H9 (cell line): ENCODE results near the gene CHMP2A. TPM values are rescaled to one million over a fixed set of nuclear protein-coding genes. Genes with fewer than 3 reads are reported as not detected.

Experiments
- DNase-seq: peaks from one replicate; pipeline ENCODE4 v3.0.0-alpha.2; 2017
- H2AFZ ChIP-seq: one replicate; pipeline ENCODE4 v1.6.1; 2013; ENCODE audit warnings: mild to moderate bottlenecking, low read length, control low read depth, moderate library complexity
- H2AK5ac ChIP-seq: 2 replicates; pipeline ENCODE4 v1.6.1; 2013; ENCODE audit warnings: low read length, control low read depth, mixed read lengths; ENCODE audit not compliant: insufficient read length
- H2BK120ac ChIP-seq: one replicate; pipeline ENCODE4 v1.6.1; 2013; ENCODE audit warnings: low read depth, mild to moderate bottlenecking, low read length, control low read depth, inconsistent platforms; ENCODE audit not compliant: poor library complexity, severe bottlenecking
- H2BK12ac ChIP-seq: 2 replicates; pipeline ENCODE4 v1.6.1; 2013; ENCODE audit warnings: low read length, control low read depth, mixed read lengths, low read depth; ENCODE audit not compliant: insufficient read length
- H2BK15ac ChIP-seq: 2 replicates; pipeline ENCODE4 v1.6.1; 2013; ENCODE audit warnings: low read depth, low read length, control low read depth
- H2BK20ac ChIP-seq: one replicate; pipeline ENCODE4 v1.6.1; 2013; ENCODE audit warnings: low read depth, mild to moderate bottlenecking, low read length, control low read depth, inconsistent platforms; ENCODE audit not compliant: poor library complexity, severe bottlenecking
- H2BK5ac ChIP-seq: 2 replicates; pipeline ENCODE4 v1.6.1; 2013; ENCODE audit warnings: low read length, control low read depth, mixed read lengths; ENCODE audit not compliant: insufficient read length
- H3K14ac ChIP-seq: 2 replicates; pipeline ENCODE4 v1.6.1; 2013; ENCODE audit warnings: low read length, control low read depth; ENCODE audit not compliant: insufficient read depth
- H3K18ac ChIP-seq: 2 replicates; pipeline ENCODE4 v1.6.1; 2013; ENCODE audit warnings: low read depth, mild to moderate bottlenecking, mixed read lengths, low read length, control low read depth; ENCODE audit not compliant: insufficient read length
- H3K23ac ChIP-seq: 2 replicates; pipeline ENCODE4 v1.6.1; 2013; ENCODE audit warnings: low read length, control low read depth, mixed read lengths, low read depth; ENCODE audit not compliant: insufficient read length
- H3K23me2 ChIP-seq: 2 replicates; pipeline ENCODE4 v1.6.1; 2013; ENCODE audit warnings: low read depth, mild to moderate bottlenecking, mixed read lengths, low read length, control low read depth; ENCODE audit not compliant: insufficient read length, poor library complexity, severe bottlenecking
- H3K27ac ChIP-seq: 2 replicates; pipeline ENCODE4 v1.5.1; 2013; ENCODE audit warnings: low read length, control low read depth, mixed read lengths, low read depth; ENCODE audit not compliant: insufficient read length
- H3K27me3 ChIP-seq: 2 replicates; pipeline ENCODE4 v1.6.1; 2013; ENCODE audit warnings: low read length, control low read depth, inconsistent platforms; ENCODE audit not compliant: insufficient read depth
- H3K4ac ChIP-seq: 2 replicates; pipeline ENCODE4 v1.6.1; 2013; ENCODE audit warnings: low read depth, mild to moderate bottlenecking, control low read depth, inconsistent platforms, low read length, moderate library complexity
- H3K4me1 ChIP-seq: 2 replicates; pipeline ENCODE4 v1.6.1; 2013; ENCODE audit warnings: low read length, control low read depth, inconsistent platforms; ENCODE audit not compliant: insufficient read depth
- H3K4me2 ChIP-seq: 2 replicates; pipeline ENCODE4 v1.6.1; 2013; ENCODE audit warnings: low read length, control low read depth, mixed read lengths; ENCODE audit not compliant: insufficient read length, insufficient read depth
- H3K56ac ChIP-seq: 2 replicates; pipeline ENCODE4 v1.6.1; 2013; ENCODE audit warnings: low read depth, mild to moderate bottlenecking, mixed read lengths, low read length, control low read depth; ENCODE audit not compliant: insufficient read length
- H3K79me1 ChIP-seq: 2 replicates; pipeline ENCODE4 v1.6.1; 2013; ENCODE audit warnings: low read depth, mild to moderate bottlenecking, moderate library complexity, low read length, control low read depth, inconsistent platforms; ENCODE audit not compliant: insufficient read depth, poor library complexity, severe bottlenecking
- H3K79me2 ChIP-seq: 2 replicates; pipeline ENCODE4 v1.6.1; 2013; ENCODE audit warnings: low read length, control low read depth, inconsistent platforms; ENCODE audit not compliant: insufficient read depth
- H3K9ac ChIP-seq: 2 replicates; pipeline ENCODE4 v1.6.1; 2013; ENCODE audit warnings: low read length, control low read depth, mixed read lengths; ENCODE audit not compliant: insufficient read length; ENCODE audit errors: extremely low read depth
- H3K9me3 ChIP-seq: one replicate; pipeline ENCODE4 v1.6.1; 2013; ENCODE audit warnings: low read depth, low read length, inconsistent platforms; ENCODE audit not compliant: control insufficient read depth
- H3T11ph ChIP-seq: one replicate; pipeline ENCODE4 v1.6.1; 2013; ENCODE audit warnings: mild to moderate bottlenecking, low read length, control low read depth, inconsistent platforms
- H4K20me1 ChIP-seq: one replicate; pipeline ENCODE4 v1.6.1; 2013; ENCODE audit not compliant: control insufficient read depth, insufficient read length, insufficient read depth
- H4K5ac ChIP-seq: 2 replicates; pipeline ENCODE4 v1.6.1; 2013; ENCODE audit warnings: low read depth, mild to moderate bottlenecking, mixed read lengths, low read length, control low read depth; ENCODE audit not compliant: insufficient read length
- H4K8ac ChIP-seq: replicated peaks from 2 replicates; pipeline ENCODE4 v1.6.1; 2013; ENCODE audit warnings: low read length, control low read depth, mixed read lengths, low read depth; ENCODE audit not compliant: insufficient read length
- H4K91ac ChIP-seq: 2 replicates; pipeline ENCODE4 v1.6.1; 2013; ENCODE audit warnings: low read depth, mild to moderate bottlenecking, moderate library complexity, mixed read lengths, low read length, control low read depth; ENCODE audit not compliant: insufficient read length
- H3K27ac Mint-ChIP-seq, 3 experiments: 2 replicates in 2 of 3; 3 replicates in 1 of 3; pipeline ENCODE4 v1.8.0; 2020 to 2021; ENCODE audit warnings: mixed read lengths in 3 of 3, mild to moderate bottlenecking in 1 of 3, moderate library complexity in 1 of 3
- H3K27me3 Mint-ChIP-seq: 2 replicates; pipeline ENCODE4 v1.8.0; 2021; ENCODE audit warnings: low read depth, mild to moderate bottlenecking, moderate library complexity, mixed read lengths
- H3K36me3 Mint-ChIP-seq, 3 experiments: 2 replicates in 2 of 3; 3 replicates in 1 of 3; pipeline ENCODE4 v1.8.0; 2020 to 2021; ENCODE audit warnings: low read depth in 3 of 3, mixed read lengths in 3 of 3; ENCODE audit not compliant: insufficient read depth in 1 of 3
- H3K4me1 Mint-ChIP-seq, 2 experiments: 2 replicates each; pipeline ENCODE4 v1.8.0; 2020; ENCODE audit warnings: mixed read lengths in 2 of 2
- H3K4me3 Mint-ChIP-seq, 2 experiments: 2 replicates in 1 of 2; 3 replicates in 1 of 2; pipeline ENCODE4 v1.8.0; 2020 to 2021; ENCODE audit warnings: mild to moderate bottlenecking in 2 of 2, mixed read lengths in 2 of 2, moderate library complexity in 1 of 2
- H3K9me3 Mint-ChIP-seq, 2 experiments: 2 replicates in 1 of 2; 3 replicates in 1 of 2; pipeline ENCODE4 v1.8.0; 2020; ENCODE audit warnings: mild to moderate bottlenecking in 2 of 2, mixed read lengths in 2 of 2, moderate library complexity in 1 of 2
- WGBS: extraction: QIAGEN DNeasy Blood & Tissue Kit; methylation state at CpG from one replicate; pipeline ENCODE4 v1.1.7; 2013; ENCODE audit warnings: missing lambda C conversion rate, low lambda C conversion rate, mixed read lengths; ENCODE audit not compliant: insufficient read length; ENCODE audit errors: extremely low coverage; 5-methylcytosine and 5-hydroxymethylcytosine counted together
- total RNA-seq: library from RNA; stranded (reverse); gene quantifications from 2 replicates; pipeline ENCODE4 v1.2.1, GENCODE V29; 2021
- TF ChIP-seq, protein P1 (sequence below): fragments of 200-600 bp; sonication (generic); conservative IDR thresholded peaks from 3 replicates; pipeline ENCODE4 v1.8.0; 2021; ENCODE audit warnings: antibody characterized with exemption, mild to moderate bottlenecking

The CHMP2A gene
- total RNA-seq, 1 experiment from 2014 or later, result 109 TPM

- Histone ChIP-seq H3K9ac (no peak overlapping the region), H3K4me1 (no peaks in the 10 kb centered on the region), H3K18ac (no peak overlapping the region), H2BK12ac (no peak overlapping the region), H3K23me2 (peaks cover 15% of the 10 kb centered on the region), H2BK120ac (no peak overlapping the region), H3K4ac (no peak overlapping the region), H3K27me3 (no peaks in the 10 kb centered on the region), H3K14ac (no peak overlapping the region), H2AFZ (no peak overlapping the region), H3K4me2 (no peak overlapping the region), H3K27ac (no peak overlapping the region), H3T11ph (no peak overlapping the region), H2BK5ac (no peak overlapping the region), H2BK20ac (no peak overlapping the region), H3K79me2 (peaks cover 5% of the 10 kb centered on the region; the same call in 1 of the 2 replicates), H3K79me1 (peaks cover 4% of the 10 kb centered on the region), H3K56ac (no peak overlapping the region), H2BK15ac (no peak overlapping the region), H3K23ac (no peak overlapping the region), H4K91ac (no peak overlapping the region), H3K9me3 (no peaks in the 10 kb centered on the region), H4K5ac (no peak overlapping the region), H2AK5ac (no peak overlapping the region), H4K20me1 (no peaks in the 10 kb centered on the region), H4K8ac (no peak overlapping the region)
- peak overlapping the region; percentile 5 to 10; a peak in 3 of 5 replicates for H3K4me3 Mint-ChIP-seq
- no CpG with 5 or more reads among the region's 2 CpGs for WGBS
- peaks cover 24 to 34% of the 10 kb centered on the region in 2 experiments for H3K4me1 Mint-ChIP-seq
- DNase-seq, result no peak
- H3K9me3 Mint-ChIP-seq, result no peaks in the 10 kb centered on the region; a peak in 1 of 5 replicates
- H3K27me3 Mint-ChIP-seq, result peaks cover 1% of the 10 kb centered on the region; the same call in 1 of the 2 replicates
- H3K27ac Mint-ChIP-seq, result peak overlapping the region in 2 of 3 experiments; percentile 8 to 71; a peak in 4 of 7 replicates
- TF ChIP-seq, protein P1, sequence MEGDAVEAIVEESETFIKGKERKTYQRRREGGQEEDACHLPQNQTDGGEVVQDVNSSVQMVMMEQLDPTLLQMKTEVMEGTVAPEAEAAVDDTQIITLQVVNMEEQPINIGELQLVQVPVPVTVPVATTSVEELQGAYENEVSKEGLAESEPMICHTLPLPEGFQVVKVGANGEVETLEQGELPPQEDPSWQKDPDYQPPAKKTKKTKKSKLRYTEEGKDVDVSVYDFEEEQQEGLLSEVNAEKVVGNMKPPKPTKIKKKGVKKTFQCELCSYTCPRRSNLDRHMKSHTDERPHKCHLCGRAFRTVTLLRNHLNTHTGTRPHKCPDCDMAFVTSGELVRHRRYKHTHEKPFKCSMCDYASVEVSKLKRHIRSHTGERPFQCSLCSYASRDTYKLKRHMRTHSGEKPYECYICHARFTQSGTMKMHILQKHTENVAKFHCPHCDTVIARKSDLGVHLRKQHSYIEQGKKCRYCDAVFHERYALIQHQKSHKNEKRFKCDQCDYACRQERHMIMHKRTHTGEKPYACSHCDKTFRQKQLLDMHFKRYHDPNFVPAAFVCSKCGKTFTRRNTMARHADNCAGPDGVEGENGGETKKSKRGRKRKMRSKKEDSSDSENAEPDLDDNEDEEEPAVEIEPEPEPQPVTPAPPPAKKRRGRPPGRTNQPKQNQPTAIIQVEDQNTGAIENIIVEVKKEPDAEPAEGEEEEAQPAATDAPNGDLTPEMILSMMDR, result no peak
- peaks cover 45 to 85% (median 71%) of the 10 kb centered on the region in 3 experiments; a peak in 6 of 7 replicates for H3K36me3 Mint-ChIP-seq
Observed at GRCh38 chr19:58552655-58553054, 2.2 kb downstream of the CHMP2A start.
